Lower lobe of right lung (tissue), 2 donors: Measurements from ENCODE around the gene EEF2. TPM values are rescaled to one million over a fixed set of nuclear protein-coding genes. Genes with fewer than 3 reads are reported as not detected.
A peak's percentile ranks its signal among the peaks of the same experiment; 100 is the strongest.
"Not testable (repeated sequence)": the region's sequence is repeated elsewhere in the genome, so short reads cannot be mapped to it uniquely, and the experiment has no call there.

Experiments used
- ATAC-seq, 2 donors: fragments of 200-7000 bp; cut with Tn5 transposase; one replicate each; pipeline ENCODE4 v1.9.1; 2020 to 2022; ENCODE audit warnings: mild to moderate bottlenecking in 2 of 2, moderate library complexity in 2 of 2
- DNase-seq: peaks from one replicate; pipeline ENCODE4 v3.0.0-alpha.2; 2020
- H3K27ac ChIP-seq: fragments of 200-600 bp; one replicate; pipeline ENCODE4 v1.8.0; 2022
- H3K27me3 ChIP-seq: fragments of 200-600 bp; one replicate; pipeline ENCODE4 v1.8.0; 2022; ENCODE audit warnings: low read depth
- H3K36me3 ChIP-seq: fragments of 200-600 bp; one replicate; pipeline ENCODE4 v1.8.0; 2022; ENCODE audit warnings: mild to moderate bottlenecking
- H3K4me1 ChIP-seq: fragments of 200-600 bp; one replicate; pipeline ENCODE4 v1.8.0; 2022
- H3K4me3 ChIP-seq: fragments of 200-600 bp; one replicate; pipeline ENCODE4 v1.8.0; 2022; ENCODE audit warnings: mild to moderate bottlenecking
- H3K9me3 ChIP-seq: fragments of 200-600 bp; one replicate; pipeline ENCODE4 v1.8.0; 2022
- CTCF ChIP-seq: fragments of 200-600 bp; IDR thresholded peaks from one replicate; pipeline ENCODE4 v1.8.0; 2022; ENCODE audit warnings: antibody characterized with exemption, mild to moderate bottlenecking
- intact Hi-C: fragments of 100-400 bp; cut with DNase I; formaldehyde crosslinking; loops from one replicate; pipeline ENCODE4 v1.11.0; 2022
- total RNA-seq: library from RNA; stranded (reverse); fragmentation: NEBNext Ultra II Directional; extraction: Animal tissue kit (Norgen Biotek cat#: 25700); gene quantifications from one replicate; pipeline ENCODE4 v1.2.1, GENCODE V29; 2021
- donor health status: DM: no; HTN: yes; CAD: no; lungs with severe emphysema.

EEF2 gene
- total RNA-seq, 1 donor from 2014 or later, result 1,984 TPM

- Histone ChIP-seq H3K4me1 (peaks cover 3% of the 10 kb centered on the region), H3K9me3 (no peaks in the 10 kb centered on the region), H3K27ac (no peak overlapping the region), H3K4me3 (no peak overlapping the region), H3K36me3 (peaks cover 47% of the 10 kb centered on the region), H3K27me3 (no peaks in the 10 kb centered on the region)
- ATAC-seq (no peak), DNase-seq (no peak)
- intact Hi-C loops, result no loop called here
- TF ChIP-seq CTCF, result no peak
These were observed 29.6 kb downstream of the EEF2 start for GRCh38 chr19:3955688-3956087.

- H3K9me3 ChIP-seq, H3K27ac ChIP-seq, ATAC-seq, H3K27me3 ChIP-seq, intact Hi-C loops, H3K4me1 ChIP-seq, DNase-seq, H3K4me3 ChIP-seq: not testable (repeated sequence)
- peaks cover 43% of the 10 kb centered on the region for H3K36me3 ChIP-seq
These were observed 30.0 kb downstream of the EEF2 start for GRCh38 chr19:3955276-3955675.

- Histone ChIP-seq H3K4me1 (peaks cover 6% of the 10 kb centered on the region), H3K4me3 (no peak overlapping the region), H3K27ac (no peak overlapping the region), H3K9me3 (no peaks in the 10 kb centered on the region), H3K36me3 (peaks cover 32% of the 10 kb centered on the region), H3K27me3 (no peaks in the 10 kb centered on the region)
- no peak for TF ChIP-seq CTCF
- no peak for DNase-seq
- peak in 1 of 2 donors; percentile 20 for ATAC-seq
- intact Hi-C loops, result no loop called here
These were observed 31.2 kb downstream of the EEF2 start for GRCh38 chr19:3954107-3954506.

- ATAC-seq, intact Hi-C loops: not testable (repeated sequence)
These were observed 32.4 kb downstream of the EEF2 start for GRCh38 chr19:3952755-3953276.

GRCh38 chr19:3950871-3951861, 34.1 kb downstream of the EEF2 start:
- intact Hi-C loops, result no loop called here
- no peak for TF ChIP-seq CTCF
- Histone ChIP-seq H3K27me3 (no peaks in the 10 kb centered on the region), H3K36me3 (peaks cover 7% of the 10 kb centered on the region), H3K4me3 (peak overlapping the region; percentile 29), H3K4me1 (peaks cover 6% of the 10 kb centered on the region), H3K9me3 (no peaks in the 10 kb centered on the region), H3K27ac (peak overlapping the region; percentile 49)
- ATAC-seq (peak; percentile 4 to 30), DNase-seq (no peak)

More at GRCh38 chr19:3952755-3953276, 32.4 kb downstream of the EEF2 start:
- not testable (repeated sequence) for H3K9me3 ChIP-seq, H3K4me3 ChIP-seq, H3K27me3 ChIP-seq, DNase-seq, H3K27ac ChIP-seq, H3K4me1 ChIP-seq
- H3K36me3 ChIP-seq, result peaks cover 19% of the 10 kb centered on the region

- H3K27ac ChIP-seq, result peak overlapping the region; percentile 49
These were observed 35.0 kb downstream of the EEF2 start for GRCh38 chr19:3949997-3950859.

More at GRCh38 chr19:3949997-3950859, 35.0 kb downstream of the EEF2 start:
- no peak for DNase-seq
- Histone ChIP-seq H3K9me3 (no peaks in the 10 kb centered on the region), H3K4me3 (no peak overlapping the region), H3K27me3 (no peaks in the 10 kb centered on the region), H3K36me3 (no peaks in the 10 kb centered on the region), H3K4me1 (peaks cover 6% of the 10 kb centered on the region)
- ATAC-seq, result no peak
- TF ChIP-seq CTCF, result no peak
- intact Hi-C loops, result no loop called here
